HG03575 (cell line): ENCODE data around the gene MTRR.
A peak's percentile ranks its signal among the peaks of the same experiment; 100 is the strongest.

ENCODE experiments used
- ATAC-seq: cut with Tn5 transposase; IDR thresholded peaks from one replicate; pipeline ENCODE4 v1.9.1; 2021; ENCODE audit not compliant: unreplicated experiment, insufficient number of reproducible peaks, low FRiP score; ENCODE audit errors: extremely low read depth

MTRR gene

GRCh38 chr5:7852988-7853387 lies 16.0 kb upstream of the MTRR start:
- no peak for ATAC-seq

DNA sequence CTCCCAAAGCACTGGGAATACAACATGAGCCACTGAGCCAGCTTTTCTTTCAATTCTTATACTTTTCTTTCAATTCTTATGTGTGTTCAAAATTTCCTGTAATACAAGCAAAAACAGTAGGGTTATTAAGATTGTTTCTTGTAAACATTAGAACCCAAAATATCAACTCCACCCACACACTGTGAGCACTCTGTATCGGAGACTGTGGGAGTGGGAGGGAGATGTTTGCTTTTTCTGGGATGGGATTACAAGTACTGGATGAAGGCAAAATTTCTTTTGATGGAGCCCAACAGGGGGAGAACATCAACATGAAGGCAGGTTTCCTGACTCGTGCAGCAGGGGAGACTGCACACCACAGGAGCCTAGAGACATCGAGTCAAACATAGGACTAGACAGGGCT lies 13.3 kb upstream of the MTRR start:
- ATAC-seq, result no peak

- no peak for ATAC-seq
These were observed 12.1 kb upstream of the MTRR start for GRCh38 chr5:7856855-7857254.

GRCh38 chr5:7857361-7857760 lies 11.6 kb upstream of the MTRR start:
- no peak for ATAC-seq

GRCh38 chr5:7857926-7858632 lies 10.9 kb upstream of the MTRR start:
- ATAC-seq, result no peak

- no peak for ATAC-seq
These were observed 2.8 kb upstream of the MTRR start for GRCh38 chr5:7866196-7866595.

- ATAC-seq, result no peak
These were observed 1.7 kb upstream of the MTRR start for GRCh38 chr5:7867260-7867659.

GRCh38 chr5:7868427-7868772 lies 548 bp upstream of the MTRR start:
- ATAC-seq, result no peak

- no peak for ATAC-seq
These were observed 657 bp downstream of the MTRR start for GRCh38 chr5:7869474-7870136.

DNA sequence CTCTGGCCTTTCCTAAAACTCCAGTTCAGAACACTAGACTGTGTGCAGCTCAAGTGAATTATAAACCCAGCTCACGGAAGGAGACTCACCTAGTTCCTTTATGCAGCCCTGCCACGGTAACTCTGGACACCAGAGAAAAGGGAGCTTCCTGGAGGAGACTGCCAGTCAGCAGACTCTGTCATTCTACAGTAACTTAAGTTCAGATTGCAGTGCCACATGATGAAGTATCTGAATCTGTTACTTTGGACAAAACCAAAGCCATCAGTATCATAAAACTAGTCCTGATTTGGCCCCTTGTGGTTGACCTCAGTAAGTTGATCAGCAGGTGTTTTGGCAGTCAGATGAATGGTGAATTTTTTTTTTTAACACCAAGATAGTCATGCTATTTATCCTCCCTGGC lies 2.7 kb downstream of the MTRR start:
- peak; percentile 22 for ATAC-seq

GRCh38 chr5:7872517-7873130 lies 3.7 kb downstream of the MTRR start:
- ATAC-seq, result no peak

GRCh38 chr5:7873216-7873615 lies 4.3 kb downstream of the MTRR start:
- no peak for ATAC-seq

- no peak for ATAC-seq
These were observed 5.7 kb downstream of the MTRR start for GRCh38 chr5:7874639-7875038.

- ATAC-seq, result no peak
These were observed 6.2 kb downstream of the MTRR start for GRCh38 chr5:7875151-7875550.

DNA sequence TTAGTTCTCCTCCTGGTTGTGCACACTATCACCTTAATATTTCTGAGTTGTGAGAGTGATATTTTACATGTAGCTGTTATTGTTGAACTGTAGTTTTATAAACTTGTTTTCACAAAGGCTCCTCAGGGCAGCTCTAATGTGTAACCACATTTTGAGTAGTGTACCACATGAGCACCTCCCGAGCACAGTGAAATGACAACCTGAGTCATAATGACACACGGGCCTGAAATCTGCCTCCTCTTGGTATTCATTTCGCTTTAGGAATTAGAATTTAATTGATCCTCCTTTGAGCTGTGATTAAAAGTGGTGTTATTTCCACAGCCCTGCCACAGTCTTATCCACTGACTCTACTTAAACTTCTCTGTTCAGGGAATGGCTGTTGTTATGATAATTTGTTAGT lies 7.9 kb downstream of the MTRR start:
- no peak for ATAC-seq

DNA sequence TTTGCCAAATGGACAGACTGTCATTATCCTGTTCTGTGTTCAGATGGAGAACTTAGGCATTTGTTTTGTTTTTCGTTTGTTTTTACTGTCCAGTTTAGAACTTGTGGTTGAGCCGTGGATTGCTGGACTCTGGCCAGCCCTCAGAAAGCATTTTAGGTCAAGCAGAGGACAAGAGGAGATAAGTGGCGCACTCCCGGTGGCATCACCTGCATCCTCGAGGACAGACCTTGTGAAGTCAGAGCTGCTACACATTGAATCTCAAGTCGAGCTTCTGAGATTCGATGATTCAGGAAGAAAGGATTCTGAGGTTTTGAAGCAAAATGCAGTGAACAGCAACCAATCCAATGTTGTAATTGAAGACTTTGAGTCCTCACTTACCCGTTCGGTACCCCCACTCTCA lies 8.9 kb downstream of the MTRR start:
- no peak for ATAC-seq

DNA sequence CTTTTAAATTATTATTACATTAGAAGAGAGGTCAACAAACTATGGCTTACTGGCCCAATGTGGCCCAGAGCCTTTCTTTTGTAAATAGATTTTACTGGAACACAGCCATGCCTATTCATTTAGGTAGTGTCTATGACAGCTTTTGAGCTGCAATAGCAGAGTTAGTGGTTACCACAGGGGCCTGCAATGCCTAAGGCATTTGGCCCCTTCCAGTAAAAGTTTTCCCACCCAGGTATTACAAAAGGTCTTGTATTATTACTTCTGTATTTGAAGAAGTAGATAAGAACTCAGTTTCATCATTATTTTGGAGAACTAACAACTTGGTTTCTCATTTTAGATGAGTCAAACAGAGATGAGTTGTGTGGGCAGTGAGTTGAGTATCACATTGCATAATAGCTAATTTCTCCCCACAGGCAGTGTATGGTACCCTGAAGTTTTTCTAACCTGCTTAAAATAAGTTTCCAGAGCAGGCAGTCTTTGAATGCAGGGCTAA lies 9.5 kb downstream of the MTRR start:
- peak; percentile 98 for ATAC-seq

DNA sequence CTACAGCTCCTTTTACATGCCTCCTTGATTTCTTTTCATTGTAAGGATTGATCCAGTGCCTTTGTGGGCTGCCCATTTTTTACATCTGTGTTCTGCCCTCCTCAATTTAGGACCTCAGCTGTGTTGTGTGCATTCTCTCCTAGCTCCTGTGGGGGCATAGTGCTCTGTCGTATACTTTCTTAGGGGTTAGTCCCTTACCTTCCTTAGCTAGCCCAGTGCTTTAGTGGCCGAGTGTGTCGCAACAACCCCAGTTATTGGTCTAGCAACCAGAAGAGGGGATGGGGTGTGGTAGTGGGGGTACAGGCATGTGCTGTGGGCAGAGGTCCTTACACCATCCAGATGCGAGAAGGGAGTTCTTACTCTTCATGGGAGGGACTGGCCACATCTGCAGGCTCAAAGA lies 12.1 kb downstream of the MTRR start:
- ATAC-seq, result no peak

GRCh38 chr5:7881816-7882215 lies 12.9 kb downstream of the MTRR start:
- no peak for ATAC-seq

GRCh38 chr5:7882926-7883325 lies 14.0 kb downstream of the MTRR start:
- no peak for ATAC-seq
